GM19240 (cell line): Measurements from ENCODE around the gene ZIC2.
"Not testable (repeated sequence)": the region's sequence is repeated elsewhere in the genome, so short reads cannot be mapped to it uniquely, and the experiment has no call there.

Experiments used
- DNase-seq: peaks from one replicate; pipeline ENCODE4 v3.0.0; 2011; ENCODE audit warnings: low spot score; ENCODE audit not compliant: insufficient read length

The ZIC2 gene

DNA sequence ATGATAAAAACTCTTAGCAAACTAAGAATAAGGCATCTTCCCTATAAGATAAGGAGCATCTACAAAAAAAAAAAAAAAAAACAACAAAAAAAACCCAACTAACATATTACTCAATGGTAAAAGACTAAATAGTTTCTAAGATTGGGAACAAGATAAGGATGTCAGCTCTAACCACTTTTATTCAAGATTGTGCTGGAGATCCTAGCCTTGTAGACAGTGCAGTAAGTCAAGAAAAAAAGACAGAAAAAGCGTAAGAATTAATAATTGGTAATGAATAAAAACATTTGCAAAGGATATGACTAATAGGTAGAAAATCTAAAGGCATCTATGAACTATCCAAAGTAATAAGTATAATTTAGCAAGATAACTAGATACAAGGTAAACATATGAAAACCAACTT, 33.0 kb downstream of the ZIC2 start:
- DNase-seq: no peak

GRCh38 chr13:100019780-100020356, 38.3 kb downstream of the ZIC2 start:
- DNase-seq: no peak

GRCh38 chr13:100022798-100023197, 41.2 kb downstream of the ZIC2 start:
- no peak for DNase-seq

GRCh38 chr13:100024023-100024422, 42.4 kb downstream of the ZIC2 start:
- no peak for DNase-seq

GRCh38 chr13:100029933-100030332, 48.3 kb downstream of the ZIC2 start:
- no peak for DNase-seq

- not testable (repeated sequence) for DNase-seq
These were observed 51.1 kb downstream of the ZIC2 start for GRCh38 chr13:100032642-100033041.

GRCh38 chr13:100035936-100036335, 54.4 kb downstream of the ZIC2 start:
- no peak for DNase-seq
